Epithelial cell of proximal tubule (primary cell): ENCODE data around the gene TBC1D22A. TPM values are rescaled to one million over a fixed set of nuclear protein-coding genes. Genes with fewer than 3 reads are reported as not detected.

Experiments
- DNase-seq: peaks from one replicate; pipeline ENCODE4 v3.0.0-alpha.2; 2011; ENCODE audit warnings: low read depth
- H3K4me3 ChIP-seq: 2 replicates; pipeline ENCODE4 v1.5.1; 2011; ENCODE audit warnings: low read depth, mild to moderate bottlenecking, low read length
- CTCF ChIP-seq: conservative IDR thresholded peaks from 2 replicates; pipeline ENCODE4 v1.5.1; 2012; ENCODE audit warnings: low read depth, mild to moderate bottlenecking, low read length
- total RNA-seq: library from RNA; depleted of rRNA; stranded (reverse); fragments of >200 nt; gene quantifications from 2 replicates; pipeline ENCODE4 v1.2.3, GENCODE V29; 2015

TBC1D22A gene
- total RNA-seq, 1 donor from 2014 or later = 22.7 TPM

- no peak for TF ChIP-seq CTCF
- no peak overlapping the region for H3K4me3 ChIP-seq
- no peak for DNase-seq
These were observed 217.1 kb downstream of the TBC1D22A start for GRCh38 chr22:46979506-46979905.

DNA sequence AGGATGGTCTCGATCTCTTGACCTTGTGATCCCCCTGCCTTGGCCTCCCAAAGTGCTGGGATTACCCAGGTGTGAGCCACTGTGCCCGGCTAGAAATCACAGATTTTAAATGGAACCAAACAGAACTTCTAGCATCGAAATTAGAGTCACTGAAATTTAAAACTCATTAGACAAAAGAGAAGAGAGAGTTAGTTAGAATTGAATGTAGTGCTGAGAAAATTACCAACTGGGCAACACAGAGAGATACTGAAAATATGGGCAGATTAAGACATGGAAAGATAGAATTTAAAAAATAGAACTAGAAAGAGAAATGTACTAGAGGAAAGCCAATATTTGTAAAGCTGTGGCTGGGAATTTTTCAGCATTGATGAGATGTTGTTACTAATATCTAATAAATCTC, 217.9 kb downstream of the TBC1D22A start:
- no peak for TF ChIP-seq CTCF
- H3K4me3 ChIP-seq = no peak overlapping the region

DNA sequence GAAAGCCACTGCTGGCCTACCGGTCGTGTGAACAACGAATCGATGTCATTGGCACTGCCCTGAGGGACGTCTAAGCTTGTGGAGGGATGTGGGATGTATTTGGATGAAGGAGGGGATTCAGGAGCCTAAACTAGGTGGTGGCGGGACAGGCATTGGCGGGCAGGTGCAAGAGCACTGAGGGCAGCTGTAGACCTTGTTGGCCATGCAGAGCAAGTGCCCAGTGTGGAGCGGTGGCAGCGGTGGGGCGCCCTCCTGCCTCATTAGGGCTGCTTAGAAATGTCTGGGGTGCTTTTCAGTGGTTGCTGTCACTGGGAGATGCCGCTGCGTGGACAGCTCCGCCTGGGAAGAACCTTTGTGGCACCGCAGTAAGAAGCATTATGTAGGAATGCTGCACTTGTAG, 220.2 kb downstream of the TBC1D22A start:
- TF ChIP-seq CTCF = no peak
- H3K4me3 ChIP-seq = no peak overlapping the region
- DNase-seq = no peak

More for the DNA sequence above, 217.9 kb downstream of the TBC1D22A start:
- no peak for DNase-seq

GRCh38 chr22:46983046-46983445, 220.6 kb downstream of the TBC1D22A start:
- DNase-seq = no peak
- no peak overlapping the region for H3K4me3 ChIP-seq
- no peak for TF ChIP-seq CTCF

- TF ChIP-seq CTCF = no peak
- no peak for DNase-seq
- no peak overlapping the region for H3K4me3 ChIP-seq
These were observed 222.5 kb downstream of the TBC1D22A start for GRCh38 chr22:46984751-46985506.

DNA sequence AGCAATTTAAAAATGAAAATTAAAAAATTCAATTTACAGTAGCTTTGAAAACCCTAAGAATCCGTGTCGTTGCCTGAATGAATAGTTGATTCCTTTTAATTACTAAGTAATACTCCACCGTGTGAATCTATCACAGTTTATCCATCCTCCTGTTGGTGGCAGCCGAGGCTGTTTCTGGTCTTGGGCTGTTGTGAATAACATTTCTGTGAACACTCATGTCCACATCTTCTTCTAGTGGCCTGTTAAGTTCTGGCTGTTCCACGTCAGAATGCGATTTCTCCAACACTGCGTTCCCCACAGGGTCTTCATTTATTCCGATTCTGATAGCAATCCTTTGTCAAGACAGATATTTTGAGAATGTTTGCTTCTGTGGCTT, 223.0 kb downstream of the TBC1D22A start:
- TF ChIP-seq CTCF = peak; percentile 20
- DNase-seq = no peak
- H3K4me3 ChIP-seq = no peak overlapping the region

DNA sequence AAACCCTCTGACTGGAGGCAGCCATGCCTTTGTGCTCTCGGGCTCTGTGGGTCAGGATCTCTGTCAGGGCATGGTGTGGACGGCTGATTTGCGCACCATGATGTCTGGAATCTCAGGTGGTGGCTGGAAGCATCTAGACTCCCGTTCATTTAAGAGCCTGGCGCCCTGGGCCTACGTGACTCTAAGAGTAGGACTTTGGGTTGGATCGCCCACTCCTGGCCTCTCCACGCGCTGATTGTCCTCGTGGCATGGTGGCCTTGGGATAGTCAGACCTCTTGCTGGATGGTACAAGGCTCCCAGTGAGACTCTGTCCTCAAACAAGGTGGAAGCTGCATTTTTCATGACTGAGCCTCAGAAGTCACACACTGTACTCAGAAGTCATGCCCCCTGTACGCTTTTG, 224.3 kb downstream of the TBC1D22A start:
- TF ChIP-seq CTCF = no peak

More for the DNA sequence above, 224.3 kb downstream of the TBC1D22A start:
- no peak overlapping the region for H3K4me3 ChIP-seq
- no peak for DNase-seq
